GM12875 (cell line): ENCODE data around the gene EML6.
A peak's percentile ranks its signal among the peaks of the same experiment; 100 is the strongest.

Experiments
- H3K4me3 ChIP-seq: one replicate; pipeline ENCODE4 v1.5.1; 2011; ENCODE audit warnings: low read depth, low read length, control low read depth
- CTCF ChIP-seq: IDR thresholded peaks from 2 replicates; pipeline ENCODE4 v1.5.1; 2011; ENCODE audit warnings: low read depth, mild to moderate bottlenecking, control low read depth, inconsistent platforms, low read length, moderate library complexity, borderline replicate concordance; ENCODE audit not compliant: insufficient read depth

EML6 gene

GRCh38 chr2:54723131-54723995 lies at the start of gene EML6:
Gene EML6, plus strand, starts transcription at chr2:54723662. Its CDS starts 1,400 bp downstream, at chr2:54725062.
- TF ChIP-seq CTCF: peak; percentile 57

GRCh38 chr2:54675281-54675680 lies 48.2 kb upstream of the EML6 start:
- H3K4me3 ChIP-seq: no peak overlapping the region

More at GRCh38 chr2:54723131-54723995, at the start of gene EML6:
- peak within 1 kb of the TSS; percentile 78 for H3K4me3 ChIP-seq

GRCh38 chr2:54675738-54676137 lies 47.7 kb upstream of the EML6 start:
- TF ChIP-seq CTCF: no peak
- no peak overlapping the region for H3K4me3 ChIP-seq

More at GRCh38 chr2:54675281-54675680, 48.2 kb upstream of the EML6 start:
- no peak for TF ChIP-seq CTCF

- H3K4me3 ChIP-seq: no peak overlapping the region
- no peak for TF ChIP-seq CTCF
These were observed 46.8 kb upstream of the EML6 start for GRCh38 chr2:54676656-54677055.

- H3K4me3 ChIP-seq: no peak overlapping the region
- TF ChIP-seq CTCF: no peak
These were observed 45.8 kb upstream of the EML6 start for GRCh38 chr2:54677476-54678265.

GRCh38 chr2:54678719-54679118 lies 44.7 kb upstream of the EML6 start:
- H3K4me3 ChIP-seq: no peak overlapping the region
- no peak for TF ChIP-seq CTCF
